IPS-20b (cell line): ENCODE data around the gene KIF18A.

ENCODE experiments used
- H3K27ac ChIP-seq: one replicate; pipeline ENCODE4 v1.5.1; 2013; ENCODE audit warnings: low read length
- H3K27me3 ChIP-seq: 2 replicates; pipeline ENCODE4 v1.6.1; 2013; ENCODE audit warnings: mild to moderate bottlenecking, low read length, inconsistent platforms; ENCODE audit not compliant: insufficient read depth
- H3K36me3 ChIP-seq: 2 replicates; pipeline ENCODE4 v1.6.1; 2013; ENCODE audit warnings: low read depth, mild to moderate bottlenecking, inconsistent platforms, low read length, moderate library complexity; ENCODE audit not compliant: insufficient read depth
- H3K4me1 ChIP-seq: 2 replicates; pipeline ENCODE4 v1.6.1; 2013; ENCODE audit warnings: mild to moderate bottlenecking, control low read depth, inconsistent platforms, low read length, moderate library complexity; ENCODE audit not compliant: insufficient read depth
- H3K4me3 ChIP-seq: 2 replicates; pipeline ENCODE4 v1.5.1; 2013; ENCODE audit warnings: mild to moderate bottlenecking, low read length, inconsistent platforms
- H3K9ac ChIP-seq: 2 replicates; pipeline ENCODE4 v1.6.1; 2013; ENCODE audit warnings: low read depth, mild to moderate bottlenecking, inconsistent platforms, low read length, moderate library complexity
- H3K9me3 ChIP-seq: 2 replicates; pipeline ENCODE4 v1.6.1; 2013; ENCODE audit warnings: mild to moderate bottlenecking, low read depth, low read length, inconsistent platforms; ENCODE audit not compliant: insufficient read depth

The KIF18A gene

GRCh38 chr11:28133146-28133545 is 25.2 kb upstream of the KIF18A start:
- Histone ChIP-seq H3K9me3 (peaks cover 46% of the 10 kb centered on the region), H3K4me3 (no peak overlapping the region), H3K36me3 (peaks cover 23% of the 10 kb centered on the region; the same call in 1 of the 2 replicates), H3K4me1 (peaks cover 7% of the 10 kb centered on the region; the same call in 1 of the 2 replicates), H3K9ac (no peak overlapping the region), H3K27ac (no peak overlapping the region), H3K27me3 (no peaks in the 10 kb centered on the region)

GRCh38 chr11:28132548-28132947 is 24.6 kb upstream of the KIF18A start:
- peaks cover 40% of the 10 kb centered on the region for H3K9me3 ChIP-seq
- no peak overlapping the region for H3K9ac ChIP-seq
- peaks cover 17% of the 10 kb centered on the region; the same call in 1 of the 2 replicates for H3K36me3 ChIP-seq
- no peak overlapping the region for H3K27ac ChIP-seq
- H3K4me3 ChIP-seq, result no peak overlapping the region
- H3K27me3 ChIP-seq, result no peaks in the 10 kb centered on the region
- peaks cover 7% of the 10 kb centered on the region; the same call in 1 of the 2 replicates for H3K4me1 ChIP-seq

GRCh38 chr11:28123151-28123581 is 15.2 kb upstream of the KIF18A start:
- Histone ChIP-seq H3K4me1 (no peaks in the 10 kb centered on the region), H3K9ac (no peak overlapping the region), H3K9me3 (no peaks in the 10 kb centered on the region), H3K27me3 (no peaks in the 10 kb centered on the region), H3K4me3 (no peak overlapping the region), H3K27ac (no peak overlapping the region), H3K36me3 (no peaks in the 10 kb centered on the region)

GRCh38 chr11:28117712-28118111 is 9.8 kb upstream of the KIF18A start:
- H3K27me3 ChIP-seq, result no peaks in the 10 kb centered on the region
- no peak overlapping the region for H3K27ac ChIP-seq
- H3K4me3 ChIP-seq, result no peak overlapping the region
- H3K4me1 ChIP-seq, result no peaks in the 10 kb centered on the region
- H3K9ac ChIP-seq, result no peak overlapping the region
- H3K36me3 ChIP-seq, result peaks cover 21% of the 10 kb centered on the region
- H3K9me3 ChIP-seq, result no peaks in the 10 kb centered on the region

- peaks cover 21% of the 10 kb centered on the region for H3K36me3 ChIP-seq
- H3K27ac ChIP-seq, result no peak overlapping the region
- H3K4me3 ChIP-seq, result no peak overlapping the region
- H3K9ac ChIP-seq, result no peak overlapping the region
- no peaks in the 10 kb centered on the region for H3K4me1 ChIP-seq
- no peaks in the 10 kb centered on the region for H3K9me3 ChIP-seq
- H3K27me3 ChIP-seq, result no peaks in the 10 kb centered on the region
Measured at GRCh38 chr11:28114731-28115130, 6.8 kb upstream of the KIF18A start.

- Histone ChIP-seq H3K9ac (no peak overlapping the region), H3K27ac (no peak overlapping the region), H3K4me1 (peaks cover 2% of the 10 kb centered on the region; the same call in 1 of the 2 replicates), H3K36me3 (peaks cover 21% of the 10 kb centered on the region), H3K9me3 (no peaks in the 10 kb centered on the region), H3K4me3 (no peak overlapping the region), H3K27me3 (no peaks in the 10 kb centered on the region)
Measured at GRCh38 chr11:28114116-28114515, 6.2 kb upstream of the KIF18A start.

- Histone ChIP-seq H3K4me1 (peaks cover 7% of the 10 kb centered on the region; the same call in 1 of the 2 replicates), H3K4me3 (peak overlapping the region; percentile 94), H3K36me3 (0 out of 2 replicates have a peak, but pooled peaks cover 10% of the 10 kb centered on the region), H3K27ac (no peak overlapping the region), H3K9me3 (no peaks in the 10 kb centered on the region), H3K27me3 (no peaks in the 10 kb centered on the region), H3K9ac (peak overlapping the region; percentile 94)
Measured at GRCh38 chr11:28110821-28111200, 2.9 kb upstream of the KIF18A start.

- H3K9ac ChIP-seq, result peak overlapping the region; percentile 94
- no peaks in the 10 kb centered on the region for H3K9me3 ChIP-seq
- H3K27me3 ChIP-seq, result no peaks in the 10 kb centered on the region
- H3K27ac ChIP-seq, result no peak overlapping the region
- peaks cover 7% of the 10 kb centered on the region; the same call in 1 of the 2 replicates for H3K4me1 ChIP-seq
- 0 out of 2 replicates have a peak, but pooled peaks cover 6% of the 10 kb centered on the region for H3K36me3 ChIP-seq
- H3K4me3 ChIP-seq, result peak overlapping the region; percentile 94
Measured at GRCh38 chr11:28110108-28110820, 2.3 kb upstream of the KIF18A start.

- Histone ChIP-seq H3K9ac (peak overlapping the region; percentile 83; the same call in 1 of the 2 replicates), H3K36me3 (no peaks in the 10 kb centered on the region), H3K4me3 (peak overlapping the region; percentile 85), H3K4me1 (peaks cover 7% of the 10 kb centered on the region; the same call in 1 of the 2 replicates), H3K27me3 (no peaks in the 10 kb centered on the region), H3K27ac (no peak overlapping the region), H3K9me3 (no peaks in the 10 kb centered on the region)
Measured at GRCh38 chr11:28108958-28109357, 1.0 kb upstream of the KIF18A start.

GRCh38 chr11:28107191-28107749 is 686 bp downstream of the KIF18A start:
- H3K27ac ChIP-seq, result peak overlapping the region; percentile 6
- peak overlapping the region; percentile 90 for H3K9ac ChIP-seq
- peak overlapping the region; percentile 85 for H3K4me3 ChIP-seq
- H3K4me1 ChIP-seq, result peaks cover 7% of the 10 kb centered on the region; the same call in 1 of the 2 replicates
- H3K36me3 ChIP-seq, result no peaks in the 10 kb centered on the region
- H3K27me3 ChIP-seq, result no peaks in the 10 kb centered on the region
- H3K9me3 ChIP-seq, result no peaks in the 10 kb centered on the region

- H3K36me3 ChIP-seq, result no peaks in the 10 kb centered on the region
- no peaks in the 10 kb centered on the region for H3K27me3 ChIP-seq
- peaks cover 7% of the 10 kb centered on the region; the same call in 1 of the 2 replicates for H3K4me1 ChIP-seq
- peak overlapping the region; percentile 90; the same call in 1 of the 2 replicates for H3K9ac ChIP-seq
- peak overlapping the region; percentile 85 for H3K4me3 ChIP-seq
- no peak overlapping the region for H3K27ac ChIP-seq
- no peaks in the 10 kb centered on the region for H3K9me3 ChIP-seq
Measured at GRCh38 chr11:28106353-28107043, 1.5 kb downstream of the KIF18A start.
